Gastroesophageal sphincter (tissue), 4 donors: ENCODE data around the gene FAM8A1. TPM values are rescaled to one million over a fixed set of nuclear protein-coding genes. Genes with fewer than 3 reads are reported as not detected.

ENCODE experiments used
- ATAC-seq: fragments of 150-250 bp; one replicate; pipeline ENCODE4 v1.9.1; 2016; ENCODE audit warnings: mild to moderate bottlenecking, moderate library complexity
- H3K27ac ChIP-seq, 4 donors: fragments of 200-600 bp; sonication (generic) in 3 of 4; 1 replicate in 3 of 4; 2 replicates in 1 of 4; pipeline ENCODE4 v1.5.1; 2016 to 2019
- H3K27me3 ChIP-seq: fragments of 200-600 bp; sonication (generic); one replicate; pipeline ENCODE4 v1.5.1; 2019
- H3K36me3 ChIP-seq, 2 donors: fragments of 200-600 bp; sonication (generic); one replicate each; pipeline ENCODE4 v1.5.1; 2019; ENCODE audit warnings: control low read depth in 1 of 2
- H3K4me1 ChIP-seq, 3 donors: fragments of 200-600 bp; sonication (generic); 1 replicate in 2 of 3; 2 replicates in 1 of 3; pipeline ENCODE4 v1.5.1; 2016 to 2019; ENCODE audit warnings: control low read depth in 2 of 3
- H3K4me3 ChIP-seq, 2 donors: fragments of 200-600 bp; sonication (generic); one replicate each; pipeline ENCODE4 v1.5.1; 2019; ENCODE audit warnings: mild to moderate bottlenecking in 1 of 2, moderate library complexity in 1 of 2
- H3K9me3 ChIP-seq, 3 donors: fragments of 200-600 bp; sonication (generic); one replicate each; pipeline ENCODE4 v1.5.1; 2017 to 2019; ENCODE audit warnings: control low read depth in 2 of 3
- EP300 ChIP-seq: sonication (generic); formaldehyde crosslinking; IDR thresholded peaks from one replicate; pipeline ENCODE4 v1.6.1; 2017; ENCODE audit warnings: antibody characterized with exemption, mild to moderate bottlenecking
- POLR2A ChIP-seq, 2 donors: fragments of 450-650 bp; IDR thresholded peaks; one replicate each; pipeline ENCODE4 v1.6.1; 2017; ENCODE audit warnings: antibody characterized with exemption in 2 of 2, mild to moderate bottlenecking in 2 of 2, moderate library complexity in 1 of 2
- POLR2AphosphoS5 ChIP-seq: sonication (generic); formaldehyde crosslinking; IDR thresholded peaks from one replicate; pipeline ENCODE4 v1.6.1; 2017; ENCODE audit warnings: antibody characterized with exemption
- WGBS, 2 donors: methylation state at CpG; one replicate each; pipeline ENCODE4 v1.1.5; 2018; ENCODE audit warnings: low coverage in 1 of 2; 5-methylcytosine and 5-hydroxymethylcytosine counted together
- total RNA-seq, 4 donors: library from RNA; depleted of rRNA; stranded (reverse); fragments of >200 nt; gene quantifications; one replicate each; pipeline ENCODE4 v1.1.0, GENCODE V29; 2016
- TF ChIP-seq, protein P1 (sequence below), 4 experiments: fragments of 200-600 bp in 2 of 4; fragments of 450-650 bp in 2 of 4; sonication (generic) in 1 of 4; IDR thresholded peaks; one replicate each; pipeline ENCODE4 v1.5.1; 2017 to 2019; ENCODE audit warnings: antibody characterized with exemption in 4 of 4, mild to moderate bottlenecking in 2 of 4, moderate library complexity in 2 of 4

Gene FAM8A1, protein sequence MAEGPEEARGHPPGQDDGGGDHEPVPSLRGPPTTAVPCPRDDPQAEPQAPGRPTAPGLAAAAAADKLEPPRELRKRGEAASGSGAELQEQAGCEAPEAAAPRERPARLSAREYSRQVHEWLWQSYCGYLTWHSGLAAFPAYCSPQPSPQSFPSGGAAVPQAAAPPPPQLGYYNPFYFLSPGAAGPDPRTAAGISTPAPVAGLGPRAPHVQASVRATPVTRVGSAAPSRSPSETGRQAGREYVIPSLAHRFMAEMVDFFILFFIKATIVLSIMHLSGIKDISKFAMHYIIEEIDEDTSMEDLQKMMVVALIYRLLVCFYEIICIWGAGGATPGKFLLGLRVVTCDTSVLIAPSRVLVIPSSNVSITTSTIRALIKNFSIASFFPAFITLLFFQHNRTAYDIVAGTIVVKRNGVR
- 10 to 100 TPM; 38.1 to 55.2 (median 45.9) TPM for total RNA-seq

DNA sequence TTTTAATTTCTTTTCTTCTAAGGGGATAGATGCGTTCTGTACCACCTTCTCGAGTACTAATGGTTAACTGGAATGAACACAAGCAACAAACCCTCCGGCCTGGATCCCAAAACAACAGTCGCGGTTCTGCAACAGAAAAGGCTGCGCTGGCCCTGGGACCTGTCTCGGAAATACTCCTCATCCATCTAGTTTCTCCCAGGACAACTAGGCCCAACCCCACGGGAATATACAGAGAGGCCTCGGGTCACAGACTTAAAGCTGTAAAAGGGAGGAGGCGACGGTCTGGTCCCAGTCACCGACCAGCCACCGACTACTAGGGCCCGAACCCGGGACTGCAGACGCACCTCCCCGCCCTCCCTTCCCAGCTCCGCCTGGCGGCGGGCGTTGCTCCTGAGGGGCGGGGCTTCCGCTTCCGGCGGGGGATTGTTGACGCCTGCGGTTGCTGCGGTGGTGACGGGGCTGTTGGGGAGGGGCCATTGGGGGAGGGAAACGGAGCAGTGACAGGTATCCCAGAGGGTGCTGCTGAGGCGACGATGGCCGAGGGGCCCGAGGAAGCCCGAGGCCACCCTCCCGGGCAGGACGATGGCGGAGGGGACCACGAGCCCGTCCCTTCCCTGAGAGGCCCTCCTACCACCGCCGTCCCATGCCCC lies at the start of gene FAM8A1:
FAM8A1 (plus strand) TSS at position 426 of the 650 bp plus-strand sequence; CDS start at position 534, 108 bp downstream.
- peaks cover 0 to 23% (median 3%) of the 10 kb centered on the region in 3 donors for H3K4me1 ChIP-seq
- 0 to 10% methylated on average over 2 to 6 of the region's 42 CpGs for WGBS, 2 donors
- TF ChIP-seq, protein P1, sequence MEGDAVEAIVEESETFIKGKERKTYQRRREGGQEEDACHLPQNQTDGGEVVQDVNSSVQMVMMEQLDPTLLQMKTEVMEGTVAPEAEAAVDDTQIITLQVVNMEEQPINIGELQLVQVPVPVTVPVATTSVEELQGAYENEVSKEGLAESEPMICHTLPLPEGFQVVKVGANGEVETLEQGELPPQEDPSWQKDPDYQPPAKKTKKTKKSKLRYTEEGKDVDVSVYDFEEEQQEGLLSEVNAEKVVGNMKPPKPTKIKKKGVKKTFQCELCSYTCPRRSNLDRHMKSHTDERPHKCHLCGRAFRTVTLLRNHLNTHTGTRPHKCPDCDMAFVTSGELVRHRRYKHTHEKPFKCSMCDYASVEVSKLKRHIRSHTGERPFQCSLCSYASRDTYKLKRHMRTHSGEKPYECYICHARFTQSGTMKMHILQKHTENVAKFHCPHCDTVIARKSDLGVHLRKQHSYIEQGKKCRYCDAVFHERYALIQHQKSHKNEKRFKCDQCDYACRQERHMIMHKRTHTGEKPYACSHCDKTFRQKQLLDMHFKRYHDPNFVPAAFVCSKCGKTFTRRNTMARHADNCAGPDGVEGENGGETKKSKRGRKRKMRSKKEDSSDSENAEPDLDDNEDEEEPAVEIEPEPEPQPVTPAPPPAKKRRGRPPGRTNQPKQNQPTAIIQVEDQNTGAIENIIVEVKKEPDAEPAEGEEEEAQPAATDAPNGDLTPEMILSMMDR (IDR thresholded peaks at IDR 0.05) = peak; percentile 43 to 86 (median 71)
- no peak for TF ChIP-seq EP300
- TF ChIP-seq POLR2AphosphoS5 = peak; percentile 86
- peak; percentile 68 to 80 for TF ChIP-seq POLR2A (IDR thresholded peaks at IDR 0.05)
- peak within 1 kb of the TSS; percentile 81 to 86 for H3K4me3 ChIP-seq
- ATAC-seq = peak; percentile 98
- peak within 1 kb of the TSS; percentile 88 to 99 (median 96) for H3K27ac ChIP-seq
- H3K9me3 ChIP-seq = no peaks in the 10 kb centered on the region
- peaks cover 0 to 18% of the 10 kb centered on the region in 2 donors for H3K36me3 ChIP-seq
- H3K27me3 ChIP-seq = no peaks in the 10 kb centered on the region

DNA sequence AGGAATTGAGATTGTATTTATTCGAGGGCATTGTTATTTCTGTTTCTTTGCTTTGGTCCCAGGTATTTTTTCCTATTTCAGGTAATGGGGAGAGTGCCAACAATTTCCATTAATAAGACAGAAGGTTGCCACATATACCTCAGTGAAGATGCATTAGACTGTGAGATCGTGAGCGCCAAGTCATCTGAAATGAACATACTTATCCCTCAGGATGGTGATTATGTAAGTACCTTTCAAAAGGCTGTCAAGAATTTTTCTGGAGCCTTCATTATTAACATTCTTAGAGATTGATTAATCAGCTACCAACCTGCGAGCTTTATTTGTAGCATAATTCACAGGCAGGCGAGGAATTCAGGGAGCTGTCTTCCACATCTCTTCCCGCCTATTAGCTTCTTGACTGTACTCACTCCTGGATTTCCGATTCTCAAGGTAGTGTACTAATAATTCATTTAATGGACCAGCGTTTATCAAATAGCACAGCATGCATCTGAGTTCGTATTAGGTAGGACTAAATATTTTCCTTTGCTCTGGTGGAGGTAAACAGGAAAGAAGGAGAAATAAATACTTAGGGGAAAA lies 48.6 kb upstream of the FAM8A1 start:
- no peaks in the 10 kb centered on the region for H3K27me3 ChIP-seq
- no peak for ATAC-seq
- H3K36me3 ChIP-seq = peaks cover 0 to 52% of the 10 kb centered on the region in 2 donors
- no peaks in the 10 kb centered on the region for H3K9me3 ChIP-seq
- H3K27ac ChIP-seq = no peak overlapping the region
- no peak overlapping the region for H3K4me3 ChIP-seq
- WGBS, 2 donors = 85 to 88% methylated on average over 9 of the region's 9 CpGs
- TF ChIP-seq, protein P1 (IDR thresholded peaks at IDR 0.05) = no peak
- no peak for TF ChIP-seq EP300
- no peak for TF ChIP-seq POLR2A (IDR thresholded peaks at IDR 0.05)
- TF ChIP-seq POLR2AphosphoS5 = no peak
- no peaks in the 10 kb centered on the region for H3K4me1 ChIP-seq

DNA sequence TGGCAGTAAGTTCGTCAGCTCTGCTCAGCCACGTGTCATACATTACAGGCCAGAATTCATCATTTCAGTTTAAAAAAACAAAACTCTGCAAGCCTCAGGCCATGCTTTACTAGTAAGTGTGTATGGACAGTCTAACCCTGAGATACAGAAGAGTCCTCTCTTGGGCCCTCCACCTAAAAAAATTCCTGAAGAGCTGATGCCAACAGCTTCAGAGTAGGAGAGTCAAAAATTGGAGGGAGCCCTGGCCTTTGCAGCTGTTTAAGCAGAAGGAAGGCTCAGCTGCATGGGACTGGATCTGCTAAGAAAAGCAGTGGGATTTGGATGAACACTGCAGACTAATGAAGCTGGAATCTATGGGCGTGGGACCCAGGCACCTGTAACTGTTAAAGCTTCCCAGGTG lies 47.2 kb upstream of the FAM8A1 start:
- TF ChIP-seq POLR2A (IDR thresholded peaks at IDR 0.05) = no peak
- TF ChIP-seq, protein P1 (IDR thresholded peaks at IDR 0.05) = no peak
- TF ChIP-seq POLR2AphosphoS5 = no peak
- no peak for TF ChIP-seq EP300
- H3K4me1 ChIP-seq = no peaks in the 10 kb centered on the region
- H3K9me3 ChIP-seq = no peaks in the 10 kb centered on the region
- 86% methylated on average over 1 of the region's 3 CpGs; no CpG with 5 or more reads in 1 of the 2 donors for WGBS, 2 donors
- no peaks in the 10 kb centered on the region for H3K27me3 ChIP-seq
- H3K36me3 ChIP-seq = peaks cover 0 to 57% of the 10 kb centered on the region in 2 donors
- H3K4me3 ChIP-seq = no peak overlapping the region
- no peak for ATAC-seq
- no peak overlapping the region for H3K27ac ChIP-seq

DNA sequence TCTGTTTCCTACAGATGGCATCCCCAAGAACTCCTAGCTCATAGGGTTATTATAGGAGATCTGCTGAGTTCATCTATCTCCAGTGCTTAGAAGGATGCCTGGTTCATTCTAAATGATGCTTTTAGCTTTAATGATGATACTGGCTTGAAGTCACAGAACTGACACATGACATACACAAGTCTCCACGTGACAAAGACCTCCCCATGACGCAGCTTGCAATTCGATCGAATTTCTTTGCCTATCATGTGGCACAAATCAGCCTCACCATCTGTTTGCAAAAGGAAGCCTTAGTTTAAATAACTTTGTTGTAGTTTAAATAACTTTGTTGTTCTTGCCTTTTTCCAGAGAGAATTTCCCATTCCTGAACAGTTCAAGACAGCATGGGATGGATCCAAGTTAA lies 44.1 kb upstream of the FAM8A1 start:
- Histone ChIP-seq H3K27ac (no peak overlapping the region), H3K4me1 (no peaks in the 10 kb centered on the region), H3K27me3 (no peaks in the 10 kb centered on the region), H3K4me3 (no peak overlapping the region), H3K36me3 (peaks cover 0 to 57% of the 10 kb centered on the region in 2 donors), H3K9me3 (no peaks in the 10 kb centered on the region)
- TF ChIP-seq EP300 = no peak
- no peak for TF ChIP-seq POLR2AphosphoS5
- TF ChIP-seq, protein P1 (IDR thresholded peaks at IDR 0.05) = no peak
- TF ChIP-seq POLR2A (IDR thresholded peaks at IDR 0.05) = no peak
- ATAC-seq = no peak
- WGBS, 2 donors = 74 to 86% methylated on average over 4 of the region's 4 CpGs
